GM12874 (cell line): ENCODE results near the gene UMODL1.

Experiments
- TF ChIP-seq, protein P1 (sequence below): IDR thresholded peaks from 2 replicates; pipeline ENCODE4 v1.5.1; 2011; ENCODE audit warnings: low read depth, mild to moderate bottlenecking, control low read depth, low read length, moderate library complexity; ENCODE audit not compliant: insufficient read depth

Gene UMODL1

GRCh38 chr21:42189431-42189830, 118.3 kb downstream of the UMODL1 start:
- TF ChIP-seq, protein P1, sequence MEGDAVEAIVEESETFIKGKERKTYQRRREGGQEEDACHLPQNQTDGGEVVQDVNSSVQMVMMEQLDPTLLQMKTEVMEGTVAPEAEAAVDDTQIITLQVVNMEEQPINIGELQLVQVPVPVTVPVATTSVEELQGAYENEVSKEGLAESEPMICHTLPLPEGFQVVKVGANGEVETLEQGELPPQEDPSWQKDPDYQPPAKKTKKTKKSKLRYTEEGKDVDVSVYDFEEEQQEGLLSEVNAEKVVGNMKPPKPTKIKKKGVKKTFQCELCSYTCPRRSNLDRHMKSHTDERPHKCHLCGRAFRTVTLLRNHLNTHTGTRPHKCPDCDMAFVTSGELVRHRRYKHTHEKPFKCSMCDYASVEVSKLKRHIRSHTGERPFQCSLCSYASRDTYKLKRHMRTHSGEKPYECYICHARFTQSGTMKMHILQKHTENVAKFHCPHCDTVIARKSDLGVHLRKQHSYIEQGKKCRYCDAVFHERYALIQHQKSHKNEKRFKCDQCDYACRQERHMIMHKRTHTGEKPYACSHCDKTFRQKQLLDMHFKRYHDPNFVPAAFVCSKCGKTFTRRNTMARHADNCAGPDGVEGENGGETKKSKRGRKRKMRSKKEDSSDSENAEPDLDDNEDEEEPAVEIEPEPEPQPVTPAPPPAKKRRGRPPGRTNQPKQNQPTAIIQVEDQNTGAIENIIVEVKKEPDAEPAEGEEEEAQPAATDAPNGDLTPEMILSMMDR: no peak

GRCh38 chr21:42189860-42190485, 118.9 kb downstream of the UMODL1 start:
- TF ChIP-seq, protein P1: no peak

DNA sequence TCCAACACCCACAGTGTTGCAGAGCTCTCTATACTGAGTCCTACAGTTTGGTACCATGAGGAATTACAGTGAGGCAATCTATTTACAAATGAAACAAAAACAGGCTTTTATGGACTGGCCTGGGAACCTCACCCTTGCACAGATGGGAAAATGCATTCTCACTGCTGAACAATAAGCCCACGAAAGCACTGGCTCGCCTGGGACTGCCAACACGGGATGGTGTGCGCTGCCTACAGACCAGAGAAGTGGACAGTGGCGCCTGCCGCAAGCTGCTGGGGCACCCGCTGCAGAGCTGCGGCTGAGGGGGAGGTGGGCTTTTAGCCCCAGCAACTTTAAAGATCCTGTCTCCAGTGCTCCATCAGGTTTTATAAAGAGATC, 119.4 kb downstream of the UMODL1 start:
- TF ChIP-seq, protein P1: no peak

GRCh38 chr21:42191064-42191463, 119.9 kb downstream of the UMODL1 start:
- TF ChIP-seq, protein P1: no peak

GRCh38 chr21:42191696-42192595, 120.8 kb downstream of the UMODL1 start:
- TF ChIP-seq, protein P1: no peak
